Type B pancreatic cell (in vitro differentiated cells): ENCODE data around the gene CDH3. TPM values are rescaled to one million over a fixed set of nuclear protein-coding genes. Genes with fewer than 3 reads are reported as not detected.

Experiments
- DNase-seq: peaks from one replicate; pipeline ENCODE4 v3.0.0; 2021; ENCODE audit warnings: mixed read lengths; ENCODE audit not compliant: unreplicated experiment; ENCODE audit errors: extremely low spot score
- H3K27ac Mint-ChIP-seq: 2 replicates; pipeline ENCODE4 v1.8.0; 2021; ENCODE audit warnings: mild to moderate bottlenecking, mixed read lengths
- H3K27me3 Mint-ChIP-seq: 2 replicates; pipeline ENCODE4 v1.8.0; 2021; ENCODE audit warnings: mixed read lengths
- H3K36me3 Mint-ChIP-seq: 2 replicates; pipeline ENCODE4 v1.8.0; 2021; ENCODE audit warnings: mixed read lengths
- H3K4me1 Mint-ChIP-seq: one replicate; pipeline ENCODE4 v1.8.0; 2021; ENCODE audit warnings: mixed read lengths; ENCODE audit not compliant: unreplicated experiment
- H3K4me3 Mint-ChIP-seq: 2 replicates; pipeline ENCODE4 v1.8.0; 2021; ENCODE audit warnings: mild to moderate bottlenecking, mixed read lengths
- H3K9me3 Mint-ChIP-seq: 2 replicates; pipeline ENCODE4 v1.8.0; 2021; ENCODE audit warnings: mixed read lengths
- total RNA-seq: library from RNA; stranded (reverse); gene quantifications from 2 replicates; pipeline ENCODE4 v1.2.1, GENCODE V29; 2021; ENCODE audit warnings: low replicate concordance
- TF ChIP-seq, protein P1 (sequence below): fragments of 200-600 bp; sonication (generic); conservative IDR thresholded peaks from 2 replicates; pipeline ENCODE4 v1.5.0; 2021; ENCODE audit warnings: antibody characterized with exemption, mild to moderate bottlenecking

Gene CDH3
- total RNA-seq, 1 donor from 2014 or later: 35.5 TPM

GRCh38 chr16:68651136-68651535, 6.0 kb downstream of the CDH3 start:
- H3K36me3 Mint-ChIP-seq: no peaks in the 10 kb centered on the region
- peaks cover 6% of the 10 kb centered on the region for H3K27me3 Mint-ChIP-seq
- DNase-seq: no peak
- TF ChIP-seq, protein P1, sequence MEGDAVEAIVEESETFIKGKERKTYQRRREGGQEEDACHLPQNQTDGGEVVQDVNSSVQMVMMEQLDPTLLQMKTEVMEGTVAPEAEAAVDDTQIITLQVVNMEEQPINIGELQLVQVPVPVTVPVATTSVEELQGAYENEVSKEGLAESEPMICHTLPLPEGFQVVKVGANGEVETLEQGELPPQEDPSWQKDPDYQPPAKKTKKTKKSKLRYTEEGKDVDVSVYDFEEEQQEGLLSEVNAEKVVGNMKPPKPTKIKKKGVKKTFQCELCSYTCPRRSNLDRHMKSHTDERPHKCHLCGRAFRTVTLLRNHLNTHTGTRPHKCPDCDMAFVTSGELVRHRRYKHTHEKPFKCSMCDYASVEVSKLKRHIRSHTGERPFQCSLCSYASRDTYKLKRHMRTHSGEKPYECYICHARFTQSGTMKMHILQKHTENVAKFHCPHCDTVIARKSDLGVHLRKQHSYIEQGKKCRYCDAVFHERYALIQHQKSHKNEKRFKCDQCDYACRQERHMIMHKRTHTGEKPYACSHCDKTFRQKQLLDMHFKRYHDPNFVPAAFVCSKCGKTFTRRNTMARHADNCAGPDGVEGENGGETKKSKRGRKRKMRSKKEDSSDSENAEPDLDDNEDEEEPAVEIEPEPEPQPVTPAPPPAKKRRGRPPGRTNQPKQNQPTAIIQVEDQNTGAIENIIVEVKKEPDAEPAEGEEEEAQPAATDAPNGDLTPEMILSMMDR: no peak
- no peaks in the 10 kb centered on the region for H3K9me3 Mint-ChIP-seq
- H3K4me1 Mint-ChIP-seq: no peaks in the 10 kb centered on the region
- no peak overlapping the region for H3K4me3 Mint-ChIP-seq
- H3K27ac Mint-ChIP-seq: no peak overlapping the region

GRCh38 chr16:68652659-68653058, 7.5 kb downstream of the CDH3 start:
- TF ChIP-seq, protein P1: no peak
- Mint-ChIP-seq H3K36me3 (no peaks in the 10 kb centered on the region), H3K27ac (no peak overlapping the region), H3K9me3 (no peaks in the 10 kb centered on the region), H3K4me1 (no peaks in the 10 kb centered on the region), H3K27me3 (peaks cover 4% of the 10 kb centered on the region), H3K4me3 (no peak overlapping the region)
- DNase-seq: no peak

GRCh38 chr16:68655806-68656205, 10.7 kb downstream of the CDH3 start:
- Mint-ChIP-seq H3K27me3 (no peaks in the 10 kb centered on the region), H3K27ac (no peak overlapping the region), H3K36me3 (no peaks in the 10 kb centered on the region), H3K9me3 (no peaks in the 10 kb centered on the region), H3K4me1 (peaks cover 20% of the 10 kb centered on the region), H3K4me3 (no peak overlapping the region)
- DNase-seq: no peak
- TF ChIP-seq, protein P1: no peak

GRCh38 chr16:68656751-68657150, 11.6 kb downstream of the CDH3 start:
- Mint-ChIP-seq H3K4me1 (peaks cover 20% of the 10 kb centered on the region), H3K4me3 (no peak overlapping the region), H3K36me3 (no peaks in the 10 kb centered on the region), H3K27me3 (no peaks in the 10 kb centered on the region), H3K27ac (no peak overlapping the region), H3K9me3 (no peaks in the 10 kb centered on the region)
- TF ChIP-seq, protein P1: no peak
- DNase-seq: no peak

DNA sequence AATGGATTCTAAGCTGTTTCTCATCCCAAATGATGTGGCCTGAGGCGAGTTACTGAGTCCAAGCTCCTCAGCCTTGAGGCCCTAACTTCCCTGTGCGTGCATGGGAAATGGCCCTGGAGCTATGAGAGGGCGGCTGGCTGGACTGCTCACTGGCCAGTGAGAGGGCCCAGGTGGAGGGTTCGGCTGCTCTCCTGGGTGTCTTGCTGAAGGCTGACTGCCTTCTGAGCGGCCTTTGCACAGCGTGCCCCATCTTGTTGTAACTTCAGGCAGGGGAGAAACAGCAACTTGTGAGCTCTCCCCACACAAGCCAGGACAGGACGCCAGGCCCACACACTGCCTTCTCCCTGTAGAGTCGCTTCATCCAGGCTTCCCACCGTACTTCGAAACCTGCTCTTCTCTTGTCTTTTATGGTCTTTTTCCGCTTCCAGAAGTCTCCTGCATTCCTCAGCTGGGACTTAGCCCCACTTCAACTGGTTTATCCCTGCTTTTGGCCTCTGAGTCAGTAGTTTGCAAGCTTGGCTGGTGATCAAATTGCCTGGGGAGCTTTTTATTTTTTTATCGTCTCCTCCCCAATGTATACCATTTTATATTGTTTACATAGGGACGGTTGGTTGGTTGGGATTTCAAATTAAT, 13.3 kb downstream of the CDH3 start:
- no peak for DNase-seq
- peak overlapping the region; percentile 20 for H3K27ac Mint-ChIP-seq
- no peaks in the 10 kb centered on the region for H3K36me3 Mint-ChIP-seq
- H3K4me1 Mint-ChIP-seq: peaks cover 20% of the 10 kb centered on the region
- H3K9me3 Mint-ChIP-seq: no peaks in the 10 kb centered on the region
- peak overlapping the region; percentile 32 for H3K4me3 Mint-ChIP-seq
- TF ChIP-seq, protein P1: no peak
- no peaks in the 10 kb centered on the region for H3K27me3 Mint-ChIP-seq

DNA sequence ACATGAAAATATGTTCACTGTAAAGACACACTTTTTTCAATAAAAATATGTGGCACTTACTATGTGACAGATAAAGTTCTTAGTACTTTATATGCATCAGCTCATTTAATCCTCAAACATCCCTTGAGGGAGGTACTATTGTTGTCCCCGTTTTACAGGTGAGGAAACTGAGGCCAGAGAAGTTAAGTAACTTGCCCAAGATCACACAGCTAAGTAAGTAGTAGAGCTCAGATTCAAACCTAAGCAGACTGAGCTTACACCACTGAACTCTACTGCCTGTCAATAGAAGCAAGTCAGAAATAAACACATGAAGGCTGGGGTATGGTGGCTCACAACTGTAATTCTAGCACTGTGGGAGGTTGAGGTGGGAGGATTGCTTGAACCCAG, 13.9 kb downstream of the CDH3 start:
- Mint-ChIP-seq H3K4me1 (peaks cover 21% of the 10 kb centered on the region), H3K27me3 (no peaks in the 10 kb centered on the region), H3K9me3 (no peaks in the 10 kb centered on the region), H3K36me3 (no peaks in the 10 kb centered on the region), H3K27ac (peak overlapping the region; percentile 20), H3K4me3 (no peak overlapping the region)
- no peak for DNase-seq
- TF ChIP-seq, protein P1: no peak
